HEK293 (cell line): ENCODE data around the gene DDX51.

Source experiments
- EGR2 ChIP-seq: fragments of 450-650 bp; formaldehyde crosslinking; IDR thresholded peaks from 2 replicates; pipeline ENCODE4 v1.5.1; 2016; ENCODE audit warnings: low read depth, missing biosample characterization, missing genetic modification characterization
- KLF7 ChIP-seq: fragments of 450-650 bp; formaldehyde crosslinking; IDR thresholded peaks from 2 replicates; pipeline ENCODE4 v1.5.1; 2016; ENCODE audit warnings: missing biosample characterization, missing genetic modification characterization, borderline replicate concordance
- OVOL3 ChIP-seq: fragments of 450-650 bp; formaldehyde crosslinking; IDR thresholded peaks from 2 replicates; pipeline ENCODE4 v1.5.1; 2016; ENCODE audit warnings: missing biosample characterization, missing genetic modification characterization
- SALL2 ChIP-seq: fragments of 450-650 bp; formaldehyde crosslinking; IDR thresholded peaks from 2 replicates; pipeline ENCODE4 v1.5.0; 2017; ENCODE audit warnings: missing biosample characterization, mild to moderate bottlenecking, missing genetic modification characterization, borderline replicate concordance
- ZBTB10 ChIP-seq: fragments of 450-650 bp; formaldehyde crosslinking; IDR thresholded peaks from 2 replicates; pipeline ENCODE4 v1.5.1; 2016; ENCODE audit warnings: missing biosample characterization, missing genetic modification characterization
- ZBTB20 ChIP-seq: fragments of 450-650 bp; formaldehyde crosslinking; IDR thresholded peaks from 2 replicates; pipeline ENCODE4 v1.5.1; 2016; ENCODE audit warnings: missing biosample characterization, missing genetic modification characterization
- ZBTB8A ChIP-seq: fragments of 450-650 bp; formaldehyde crosslinking; IDR thresholded peaks from 2 replicates; pipeline ENCODE4 v1.5.1; 2016; ENCODE audit warnings: missing biosample characterization, missing genetic modification characterization
- ZIC2 ChIP-seq: fragments of 450-650 bp; formaldehyde crosslinking; IDR thresholded peaks from 2 replicates; pipeline ENCODE4 v1.5.1; 2016; ENCODE audit warnings: missing biosample characterization, missing genetic modification characterization
- ZNF146 ChIP-seq: fragments of 450-650 bp; formaldehyde crosslinking; IDR thresholded peaks from 2 replicates; pipeline ENCODE4 v1.5.1; 2016; ENCODE audit warnings: missing biosample characterization, missing genetic modification characterization
- ZNF19 ChIP-seq: fragments of 450-650 bp; formaldehyde crosslinking; IDR thresholded peaks from 2 replicates; pipeline ENCODE4; 2016; ENCODE audit warnings: missing biosample characterization, missing genetic modification characterization, low read depth
- ZNF600 ChIP-seq: fragments of 450-650 bp; formaldehyde crosslinking; IDR thresholded peaks from 2 replicates; pipeline ENCODE4 v1.5.1; 2016; ENCODE audit warnings: missing biosample characterization, missing genetic modification characterization
- ZNF623 ChIP-seq: fragments of 450-650 bp; formaldehyde crosslinking; IDR thresholded peaks from 2 replicates; pipeline ENCODE4 v1.5.1; 2016; ENCODE audit warnings: missing biosample characterization, missing genetic modification characterization
- ZNF707 ChIP-seq: fragments of 450-650 bp; formaldehyde crosslinking; IDR thresholded peaks from 2 replicates; pipeline ENCODE4 v1.5.1; 2016; ENCODE audit warnings: missing biosample characterization, missing genetic modification characterization
- ZNF76 ChIP-seq: fragments of 450-650 bp; formaldehyde crosslinking; IDR thresholded peaks from 2 replicates; pipeline ENCODE4; 2016; ENCODE audit warnings: low read depth, missing biosample characterization, missing genetic modification characterization, borderline replicate concordance
- ZNF843 ChIP-seq: fragments of 450-650 bp; formaldehyde crosslinking; IDR thresholded peaks from 2 replicates; pipeline ENCODE4 v1.5.1; 2016; ENCODE audit warnings: missing biosample characterization, missing genetic modification characterization
- ZSCAN16 ChIP-seq: fragments of 450-650 bp; formaldehyde crosslinking; IDR thresholded peaks from 2 replicates; pipeline ENCODE4 v1.5.1; 2016; ENCODE audit warnings: missing biosample characterization, missing genetic modification characterization
- ZXDB ChIP-seq: fragments of 450-650 bp; formaldehyde crosslinking; IDR thresholded peaks from 2 replicates; pipeline ENCODE4 v1.5.1; 2016; ENCODE audit warnings: missing biosample characterization, missing genetic modification characterization
- TF ChIP-seq, protein P1 (sequence below): fragments of 450-650 bp; formaldehyde crosslinking; IDR thresholded peaks from 2 replicates; pipeline ENCODE4 v1.5.0; 2017; ENCODE audit warnings: missing biosample characterization, missing genetic modification characterization, borderline replicate concordance
- TF ChIP-seq, protein P2 (sequence below): fragments of 450-650 bp; formaldehyde crosslinking; IDR thresholded peaks from 2 replicates; pipeline ENCODE4 v1.5.1; 2016; ENCODE audit warnings: missing biosample characterization, missing genetic modification characterization
- TF ChIP-seq, protein P3 (sequence below): fragments of 450-650 bp; formaldehyde crosslinking; IDR thresholded peaks from 2 replicates; pipeline ENCODE4 v1.5.1; 2016; ENCODE audit warnings: missing biosample characterization, missing genetic modification characterization
- TF ChIP-seq, protein P4 (sequence below): fragments of 450-650 bp; formaldehyde crosslinking; IDR thresholded peaks from 2 replicates; pipeline ENCODE4 v1.5.1; 2016; ENCODE audit warnings: missing biosample characterization, missing genetic modification characterization
- TF ChIP-seq, protein P5 (sequence below): fragments of 450-650 bp; formaldehyde crosslinking; IDR thresholded peaks from 2 replicates; pipeline ENCODE4 v1.5.1; 2016; ENCODE audit warnings: missing biosample characterization, missing genetic modification characterization, low read depth

Gene DDX51

DNA sequence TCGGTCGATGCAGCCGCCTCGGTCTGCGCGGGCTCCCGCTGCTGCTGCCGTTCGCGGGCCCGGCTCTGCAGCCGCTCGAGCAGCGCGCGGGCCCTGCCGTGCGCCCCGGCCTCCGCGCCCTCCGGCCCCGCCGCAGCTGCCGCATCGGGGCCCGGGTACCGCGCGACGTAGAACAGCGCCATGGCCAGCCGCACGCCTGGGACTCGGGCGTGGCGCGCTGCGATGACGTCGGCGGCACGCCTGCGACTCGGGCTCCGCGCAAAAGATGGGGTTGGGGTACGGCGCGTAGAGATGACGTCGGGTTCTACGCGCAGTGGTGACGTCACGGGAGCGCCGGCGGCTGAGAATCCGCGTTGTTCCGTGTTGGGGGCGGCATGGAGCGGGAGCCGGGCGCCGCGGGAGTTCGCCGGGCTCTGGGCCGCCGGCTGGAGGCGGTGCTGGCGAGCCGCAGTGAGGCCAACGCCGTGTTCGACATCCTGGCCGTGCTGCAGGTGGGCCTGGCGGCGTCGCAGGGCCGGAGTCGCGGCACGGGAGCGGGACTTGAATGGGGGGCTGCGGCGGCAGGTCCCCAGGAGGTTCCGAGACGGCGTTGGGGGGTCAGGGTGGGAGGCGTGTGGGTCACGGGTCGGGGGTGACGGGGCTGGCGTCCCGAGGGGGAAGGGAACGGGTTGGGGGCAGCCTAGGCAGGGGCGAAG is at the start of gene DDX51, which contains the start of gene NOC4L (continued):
- TF ChIP-seq, protein P1, sequence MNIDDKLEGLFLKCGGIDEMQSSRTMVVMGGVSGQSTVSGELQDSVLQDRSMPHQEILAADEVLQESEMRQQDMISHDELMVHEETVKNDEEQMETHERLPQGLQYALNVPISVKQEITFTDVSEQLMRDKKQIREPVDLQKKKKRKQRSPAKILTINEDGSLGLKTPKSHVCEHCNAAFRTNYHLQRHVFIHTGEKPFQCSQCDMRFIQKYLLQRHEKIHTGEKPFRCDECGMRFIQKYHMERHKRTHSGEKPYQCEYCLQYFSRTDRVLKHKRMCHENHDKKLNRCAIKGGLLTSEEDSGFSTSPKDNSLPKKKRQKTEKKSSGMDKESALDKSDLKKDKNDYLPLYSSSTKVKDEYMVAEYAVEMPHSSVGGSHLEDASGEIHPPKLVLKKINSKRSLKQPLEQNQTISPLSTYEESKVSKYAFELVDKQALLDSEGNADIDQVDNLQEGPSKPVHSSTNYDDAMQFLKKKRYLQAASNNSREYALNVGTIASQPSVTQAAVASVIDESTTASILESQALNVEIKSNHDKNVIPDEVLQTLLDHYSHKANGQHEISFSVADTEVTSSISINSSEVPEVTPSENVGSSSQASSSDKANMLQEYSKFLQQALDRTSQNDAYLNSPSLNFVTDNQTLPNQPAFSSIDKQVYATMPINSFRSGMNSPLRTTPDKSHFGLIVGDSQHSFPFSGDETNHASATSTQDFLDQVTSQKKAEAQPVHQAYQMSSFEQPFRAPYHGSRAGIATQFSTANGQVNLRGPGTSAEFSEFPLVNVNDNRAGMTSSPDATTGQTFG (tag by site-specific recombination): peak; percentile 69; the same call in 1 of the 2 replicates
- TF ChIP-seq OVOL3 (tag by site-specific recombination): 0 out of 2 replicates have a peak, but pooled peaks have one; percentile 56
- peak; percentile 76; the same call in 1 of the 2 replicates for TF ChIP-seq ZNF843 (tag by site-specific recombination)
- TF ChIP-seq ZNF707 (tag by site-specific recombination): no peak
- TF ChIP-seq, protein P2, sequence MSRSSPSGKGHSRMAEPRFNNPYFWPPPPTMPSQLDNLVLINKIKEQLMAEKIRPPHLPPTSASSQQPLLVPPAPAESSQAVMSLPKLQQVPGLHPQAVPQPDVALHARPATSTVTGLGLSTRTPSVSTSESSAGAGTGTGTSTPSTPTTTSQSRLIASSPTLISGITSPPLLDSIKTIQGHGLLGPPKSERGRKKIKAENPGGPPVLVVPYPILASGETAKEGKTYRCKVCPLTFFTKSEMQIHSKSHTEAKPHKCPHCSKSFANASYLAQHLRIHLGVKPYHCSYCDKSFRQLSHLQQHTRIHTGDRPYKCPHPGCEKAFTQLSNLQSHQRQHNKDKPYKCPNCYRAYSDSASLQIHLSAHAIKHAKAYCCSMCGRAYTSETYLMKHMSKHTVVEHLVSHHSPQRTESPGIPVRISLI (tag by site-specific recombination): 0 out of 2 replicates have a peak, but pooled peaks have one; percentile 47
- TF ChIP-seq ZNF600 (tag by site-specific recombination): peak; percentile 79
- TF ChIP-seq, protein P3, sequence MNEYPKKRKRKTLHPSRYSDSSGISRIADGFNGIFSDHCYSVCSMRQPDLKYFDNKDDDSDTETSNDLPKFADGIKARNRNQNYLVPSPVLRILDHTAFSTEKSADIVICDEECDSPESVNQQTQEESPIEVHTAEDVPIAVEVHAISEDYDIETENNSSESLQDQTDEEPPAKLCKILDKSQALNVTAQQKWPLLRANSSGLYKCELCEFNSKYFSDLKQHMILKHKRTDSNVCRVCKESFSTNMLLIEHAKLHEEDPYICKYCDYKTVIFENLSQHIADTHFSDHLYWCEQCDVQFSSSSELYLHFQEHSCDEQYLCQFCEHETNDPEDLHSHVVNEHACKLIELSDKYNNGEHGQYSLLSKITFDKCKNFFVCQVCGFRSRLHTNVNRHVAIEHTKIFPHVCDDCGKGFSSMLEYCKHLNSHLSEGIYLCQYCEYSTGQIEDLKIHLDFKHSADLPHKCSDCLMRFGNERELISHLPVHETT (tag by site-specific recombination): peak; percentile 92
- TF ChIP-seq ZSCAN16: no peak
- TF ChIP-seq SALL2 (tag by site-specific recombination): peak; percentile 87; the same call in 1 of the 2 replicates
- TF ChIP-seq ZBTB20 (tag by site-specific recombination): peak; percentile 82
- peak; percentile 77; the same call in 1 of the 2 replicates for TF ChIP-seq ZNF146 (tag by site-specific recombination)
- TF ChIP-seq ZIC2: peak; percentile 39; the same call in 1 of the 2 replicates
- peak; percentile 72; the same call in 1 of the 2 replicates for TF ChIP-seq KLF7 (tag by site-specific recombination)
- TF ChIP-seq, protein P4, sequence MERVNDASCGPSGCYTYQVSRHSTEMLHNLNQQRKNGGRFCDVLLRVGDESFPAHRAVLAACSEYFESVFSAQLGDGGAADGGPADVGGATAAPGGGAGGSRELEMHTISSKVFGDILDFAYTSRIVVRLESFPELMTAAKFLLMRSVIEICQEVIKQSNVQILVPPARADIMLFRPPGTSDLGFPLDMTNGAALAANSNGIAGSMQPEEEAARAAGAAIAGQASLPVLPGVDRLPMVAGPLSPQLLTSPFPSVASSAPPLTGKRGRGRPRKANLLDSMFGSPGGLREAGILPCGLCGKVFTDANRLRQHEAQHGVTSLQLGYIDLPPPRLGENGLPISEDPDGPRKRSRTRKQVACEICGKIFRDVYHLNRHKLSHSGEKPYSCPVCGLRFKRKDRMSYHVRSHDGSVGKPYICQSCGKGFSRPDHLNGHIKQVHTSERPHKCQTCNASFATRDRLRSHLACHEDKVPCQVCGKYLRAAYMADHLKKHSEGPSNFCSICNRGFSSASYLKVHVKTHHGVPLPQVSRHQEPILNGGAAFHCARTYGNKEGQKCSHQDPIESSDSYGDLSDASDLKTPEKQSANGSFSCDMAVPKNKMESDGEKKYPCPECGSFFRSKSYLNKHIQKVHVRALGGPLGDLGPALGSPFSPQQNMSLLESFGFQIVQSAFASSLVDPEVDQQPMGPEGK (tag by site-specific recombination): peak; percentile 76
- TF ChIP-seq ZNF623 (tag by site-specific recombination): no peak
- peak; percentile 60 for TF ChIP-seq EGR2 (tag by site-specific recombination)
- peak; percentile 97 for TF ChIP-seq ZBTB8A
- TF ChIP-seq, protein P5, sequence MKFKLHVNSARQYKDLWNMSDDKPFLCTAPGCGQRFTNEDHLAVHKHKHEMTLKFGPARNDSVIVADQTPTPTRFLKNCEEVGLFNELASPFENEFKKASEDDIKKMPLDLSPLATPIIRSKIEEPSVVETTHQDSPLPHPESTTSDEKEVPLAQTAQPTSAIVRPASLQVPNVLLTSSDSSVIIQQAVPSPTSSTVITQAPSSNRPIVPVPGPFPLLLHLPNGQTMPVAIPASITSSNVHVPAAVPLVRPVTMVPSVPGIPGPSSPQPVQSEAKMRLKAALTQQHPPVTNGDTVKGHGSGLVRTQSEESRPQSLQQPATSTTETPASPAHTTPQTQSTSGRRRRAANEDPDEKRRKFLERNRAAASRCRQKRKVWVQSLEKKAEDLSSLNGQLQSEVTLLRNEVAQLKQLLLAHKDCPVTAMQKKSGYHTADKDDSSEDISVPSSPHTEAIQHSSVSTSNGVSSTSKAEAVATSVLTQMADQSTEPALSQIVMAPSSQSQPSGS (tag by site-specific recombination): peak; percentile 100
- TF ChIP-seq ZXDB (tag by site-specific recombination): peak; percentile 94
- TF ChIP-seq ZNF19 (tag by site-specific recombination): no peak
- peak; percentile 100 for TF ChIP-seq ZBTB10 (tag by site-specific recombination)
- peak; percentile 86 for TF ChIP-seq ZNF76 (tag by site-specific recombination)
